Measurements from ENCODE around the gene FOLR2.

DNA sequence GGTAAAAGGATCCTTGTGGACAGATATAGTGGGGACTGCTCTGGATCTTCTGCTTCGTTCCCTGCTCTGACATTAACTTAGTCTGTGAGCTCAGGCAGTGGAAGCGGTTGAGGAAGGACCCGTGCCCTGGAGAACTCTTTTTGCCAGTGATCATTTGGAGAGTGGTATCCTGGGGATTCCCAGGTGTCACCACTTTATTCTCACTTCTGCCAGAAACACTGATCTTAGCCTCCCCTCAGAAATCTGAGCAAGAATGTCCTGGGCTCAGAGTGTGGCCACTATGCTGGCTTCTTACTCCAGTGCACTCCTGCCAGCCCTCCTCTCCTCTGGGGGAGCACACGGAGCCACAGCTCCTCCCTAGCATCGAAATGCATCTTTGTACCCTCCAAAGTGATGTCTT lies 35.0 kb downstream of the FOLR2 start:
- no peak for TF ChIP-seq POLR2AphosphoS5 (IDR thresholded peaks at IDR 0.05)
- TF ChIP-seq, protein P1, sequence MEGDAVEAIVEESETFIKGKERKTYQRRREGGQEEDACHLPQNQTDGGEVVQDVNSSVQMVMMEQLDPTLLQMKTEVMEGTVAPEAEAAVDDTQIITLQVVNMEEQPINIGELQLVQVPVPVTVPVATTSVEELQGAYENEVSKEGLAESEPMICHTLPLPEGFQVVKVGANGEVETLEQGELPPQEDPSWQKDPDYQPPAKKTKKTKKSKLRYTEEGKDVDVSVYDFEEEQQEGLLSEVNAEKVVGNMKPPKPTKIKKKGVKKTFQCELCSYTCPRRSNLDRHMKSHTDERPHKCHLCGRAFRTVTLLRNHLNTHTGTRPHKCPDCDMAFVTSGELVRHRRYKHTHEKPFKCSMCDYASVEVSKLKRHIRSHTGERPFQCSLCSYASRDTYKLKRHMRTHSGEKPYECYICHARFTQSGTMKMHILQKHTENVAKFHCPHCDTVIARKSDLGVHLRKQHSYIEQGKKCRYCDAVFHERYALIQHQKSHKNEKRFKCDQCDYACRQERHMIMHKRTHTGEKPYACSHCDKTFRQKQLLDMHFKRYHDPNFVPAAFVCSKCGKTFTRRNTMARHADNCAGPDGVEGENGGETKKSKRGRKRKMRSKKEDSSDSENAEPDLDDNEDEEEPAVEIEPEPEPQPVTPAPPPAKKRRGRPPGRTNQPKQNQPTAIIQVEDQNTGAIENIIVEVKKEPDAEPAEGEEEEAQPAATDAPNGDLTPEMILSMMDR (IDR thresholded peaks at IDR 0.05): no peak

Data from gastroesophageal sphincter (tissue), 3 donors.